Measurements from ENCODE around the gene HIPK2. TPM values are rescaled to one million over a fixed set of nuclear protein-coding genes. Genes with fewer than 3 reads are reported as not detected.
A peak's percentile ranks its signal among the peaks of the same experiment; 100 is the strongest.
"Not testable (repeated sequence)": the region's sequence is repeated elsewhere in the genome, so short reads cannot be mapped to it uniquely, and the experiment has no call there.

HIPK2 gene
- polyA plus RNA-seq, 2 of the 4 experiments (the other 2 are of a cell fraction) = 11.3 to 12.1 TPM

GRCh38 chr7:139673762-139674161 lies 104.0 kb downstream of the HIPK2 start (continued):
- TF ChIP-seq HOXA7 (CRISPR knock-in tag; IDR thresholded peaks at IDR 0.05) = no peak
- TF ChIP-seq TFCP2L1 (CRISPR knock-in tag; IDR thresholded peaks at IDR 0.05) = no peak

GRCh38 chr7:139673230-139673629 lies 104.6 kb downstream of the HIPK2 start:
- peak; percentile 65 to 70 for ATAC-seq
- 87% methylated on average over 5 of the region's 5 CpGs for WGBS (ENCODE audit: missing lambda C conversion rate)
- H3K4me2 ChIP-seq = peak overlapping the region; percentile 28
- 0 out of 3 replicates have a peak, but pooled peaks cover under 1% of the 10 kb centered on the region for H3K9me3 ChIP-seq
- POLR2A ChIA-PET = no interaction called here
- TF ChIP-seq GATA3 (IDR thresholded peaks at IDR 0.05; ENCODE audit: borderline replicate concordance) (no peak), EHMT2 (IDR thresholded peaks at IDR 0.05; ENCODE audit: low read depth) (no peak)
- DNase-seq (ENCODE audit: low read depth in 1 of 2, low spot score in 1 of 2) = no peak
- CTCF ChIA-PET = interaction anchor here (0.8 to 2.5 kb wide), 4 partner anchors 10 to 320 kb away, joined by 3 to 9 read pairs (median 5); no protein-coding TSS in a partner anchor
- H3K4me1 ChIP-seq = peaks cover 41% of the 10 kb centered on the region
- no peak for FAIRE-seq
- peak overlapping the region; percentile 54 to 73; a peak in 4 of 6 replicates for H3K27ac ChIP-seq
- H3K4me3 ChIP-seq = no peak overlapping the region

- peak overlapping the region in 1 of 2 experiments; percentile 61; a peak in 1 of 6 replicates for H3K27ac ChIP-seq
- peaks cover 45% of the 10 kb centered on the region for H3K4me1 ChIP-seq
- ATAC-seq (peak in 1 of 2 experiments; percentile 34; a peak in 1 of 6 replicates), FAIRE-seq (no peak), DNase-seq (ENCODE audit: low read depth in 1 of 2, low spot score in 1 of 2) (no peak)
- no peak for TF ChIP-seq EP300 (IDR thresholded peaks at IDR 0.05)
- no peak for TF ChIP-seq CTCF (IDR thresholded peaks at IDR 0.05)
- TF ChIP-seq BHLHE40 (IDR thresholded peaks at IDR 0.05; ENCODE audit: low read depth, low read length) = no peak
- no peak for TF ChIP-seq FOSL2 (IDR thresholded peaks at IDR 0.05)
- TF ChIP-seq FOSL2 (CRISPR knock-in tag; IDR thresholded peaks at IDR 0.05) = peak; percentile 43
- no peak for TF ChIP-seq ATOH8 (CRISPR knock-in tag; IDR thresholded peaks at IDR 0.05; ENCODE audit: low read depth)
- no peak for TF ChIP-seq USF2 (IDR thresholded peaks at IDR 0.05)
- no peak for TF ChIP-seq HOXA7 (CRISPR knock-in tag; IDR thresholded peaks at IDR 0.05)
- peak; percentile 65 for TF ChIP-seq GATA3 (IDR thresholded peaks at IDR 0.05; ENCODE audit: borderline replicate concordance)
- no peaks in the 10 kb centered on the region for H3K9me3 ChIP-seq
- POLR2A ChIA-PET = no interaction called here
- H3K4me3 ChIP-seq = no peak overlapping the region
- H3K4me2 ChIP-seq = peak overlapping the region; percentile 28; the same call in 2 of the 3 replicates
- 50% methylated on average over 3 of the region's 3 CpGs for WGBS (ENCODE audit: missing lambda C conversion rate)
- CTCF ChIA-PET = interaction anchor here (1.4 to 2.5 kb wide), 2 partner anchors 10 to 26 kb away, joined by 5 to 9 read pairs; no protein-coding TSS in a partner anchor
These were observed 105.8 kb downstream of the HIPK2 start for GRCh38 chr7:139671967-139672366.

GRCh38 chr7:139670662-139671061 lies 107.1 kb downstream of the HIPK2 start:
- ChIA-PET CTCF (interaction anchor here (1.1 kb wide), 1 partner anchor 11 kb away, joined by 3 read pairs; no protein-coding TSS in a partner anchor), POLR2A (interaction anchor here (0.6 kb wide), 1 partner anchor 302 kb away, joined by 3 read pairs; no protein-coding TSS in a partner anchor)
- H3K4me1 ChIP-seq = peaks cover 39% of the 10 kb centered on the region
- H3K27ac ChIP-seq; H3K9me3 ChIP-seq; FAIRE-seq; ATAC-seq; DNase-seq (ENCODE audit: low read depth in 1 of 2, low spot score in 1 of 2); H3K4me3 ChIP-seq; H3K4me2 ChIP-seq: not testable (repeated sequence)
- WGBS (ENCODE audit: missing lambda C conversion rate) = 91% methylated on average over 7 of the region's 7 CpGs

All from A549 (cell line).